Right lung (tissue), 5 donors: ENCODE data around the gene SULT6B1. TPM values are rescaled to one million over a fixed set of nuclear protein-coding genes. Genes with fewer than 3 reads are reported as not detected.

Source experiments
- DNase-seq, 2 donors: peaks; one replicate each; pipeline ENCODE4 v3.0.0-alpha.2; 2013
- polyA plus RNA-seq, 5 donors: library from polyadenylated mRNA; unstranded; fragments of 120-200 nt; gene quantifications; one replicate each; pipeline versions ENCODE4 v1.2.1 to v1.2.3, GENCODE V29; 2013; ENCODE audit warnings: inconsistent platforms in 1 of 5, low replicate concordance in 1 of 5; ENCODE audit not compliant: insufficient read length in 5 of 5, insufficient read depth in 1 of 5

Gene SULT6B1
- polyA plus RNA-seq, 5 donors: not detected

- DNase-seq: no peak
Observed at GRCh38 chr2:37153224-37153623, 35.2 kb downstream of the SULT6B1 start.

DNA sequence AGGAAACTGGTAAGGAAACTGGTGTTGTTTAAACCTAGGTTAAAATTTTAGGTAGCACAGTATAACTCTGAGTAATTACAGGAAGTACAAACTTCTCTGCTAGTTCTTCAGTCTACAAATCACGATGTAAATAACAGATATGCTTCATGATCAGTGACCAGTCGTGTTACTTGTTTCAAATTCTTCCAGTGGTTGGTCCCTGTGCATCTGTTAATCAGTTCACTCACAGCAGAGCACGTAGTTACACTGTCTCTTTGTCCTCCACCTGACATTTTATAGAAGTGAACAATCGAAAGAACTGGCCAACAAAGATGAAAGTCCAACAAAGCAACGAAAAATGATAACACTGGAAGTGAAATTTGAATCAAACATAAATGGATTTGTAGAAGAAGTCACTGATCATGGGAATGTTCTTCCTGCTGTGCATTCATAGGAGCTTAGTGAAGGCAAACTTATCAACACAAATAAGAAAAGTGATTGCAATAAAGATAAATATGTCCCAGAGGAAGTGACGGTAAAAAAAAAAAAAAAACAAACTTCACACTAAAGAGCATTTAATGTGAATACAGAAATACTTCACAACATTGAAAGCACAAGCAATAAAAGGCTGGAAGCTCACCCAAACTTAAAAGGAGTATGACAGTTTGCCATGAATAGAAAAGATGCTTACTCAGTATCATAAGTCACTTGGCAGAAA, 38.7 kb downstream of the SULT6B1 start:
- no peak for DNase-seq

DNA sequence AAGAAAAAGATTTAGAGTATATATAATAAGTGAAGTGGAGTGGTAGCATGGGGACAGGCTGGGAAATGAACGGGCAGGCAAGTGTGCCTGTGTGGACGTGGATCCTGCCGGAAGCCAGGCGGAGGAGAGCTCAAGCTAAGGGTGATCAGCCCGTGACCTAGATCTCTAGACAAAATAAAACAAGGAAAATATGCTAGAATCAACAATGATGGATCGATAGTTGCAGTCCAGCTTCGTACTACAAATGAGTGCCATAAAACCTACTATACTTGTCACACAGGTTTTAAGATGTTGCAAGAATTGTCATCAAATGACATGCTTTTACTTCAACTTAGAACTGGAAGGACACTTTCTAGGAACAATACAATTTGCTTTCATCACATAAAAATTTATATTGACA, 40.1 kb downstream of the SULT6B1 start:
- no peak for DNase-seq

- DNase-seq: no peak
Observed at GRCh38 chr2:37146062-37146461, 42.4 kb downstream of the SULT6B1 start.

DNA sequence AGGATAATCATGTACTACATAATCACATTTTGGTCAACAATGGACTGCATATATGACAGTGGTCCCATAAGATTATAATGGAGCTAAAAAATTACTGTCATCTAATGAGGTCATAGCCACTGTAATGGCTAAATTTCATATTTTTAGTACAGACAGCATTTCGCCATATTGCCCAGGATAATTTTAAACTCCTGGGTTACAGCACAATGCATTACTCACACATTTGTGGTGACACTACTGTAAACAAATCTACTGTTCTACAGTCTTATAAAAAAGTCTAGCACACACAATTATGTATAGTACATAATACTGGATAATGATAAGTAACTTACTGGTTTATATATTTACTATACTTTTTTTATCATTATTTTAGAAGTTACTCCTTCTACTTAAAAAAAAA, 44.5 kb downstream of the SULT6B1 start:
- no peak for DNase-seq

- DNase-seq: no peak
Observed at GRCh38 chr2:37142546-37142945, 45.9 kb downstream of the SULT6B1 start.

GRCh38 chr2:37132914-37133313, 55.6 kb downstream of the SULT6B1 start:
- DNase-seq: no peak

DNA sequence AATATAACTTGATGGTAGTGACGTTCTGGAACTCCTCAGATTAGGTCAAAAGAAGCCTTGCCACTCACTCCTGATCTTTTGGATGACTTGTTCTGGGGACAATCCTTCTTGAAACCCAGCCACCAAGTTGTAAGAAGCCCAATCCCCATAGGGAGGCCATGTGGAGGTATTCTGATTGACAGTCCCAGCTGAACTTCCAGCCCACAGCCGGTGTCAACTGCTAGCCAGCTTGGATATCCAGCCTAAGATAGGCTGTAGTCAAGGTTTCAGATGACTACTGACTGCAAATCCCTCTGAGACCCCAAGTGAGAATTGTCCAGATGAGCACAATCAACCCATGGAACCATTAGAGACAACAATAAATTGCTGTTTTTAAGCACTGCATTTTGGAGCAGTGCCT, 63.1 kb downstream of the SULT6B1 start:
- DNase-seq: no peak

DNA sequence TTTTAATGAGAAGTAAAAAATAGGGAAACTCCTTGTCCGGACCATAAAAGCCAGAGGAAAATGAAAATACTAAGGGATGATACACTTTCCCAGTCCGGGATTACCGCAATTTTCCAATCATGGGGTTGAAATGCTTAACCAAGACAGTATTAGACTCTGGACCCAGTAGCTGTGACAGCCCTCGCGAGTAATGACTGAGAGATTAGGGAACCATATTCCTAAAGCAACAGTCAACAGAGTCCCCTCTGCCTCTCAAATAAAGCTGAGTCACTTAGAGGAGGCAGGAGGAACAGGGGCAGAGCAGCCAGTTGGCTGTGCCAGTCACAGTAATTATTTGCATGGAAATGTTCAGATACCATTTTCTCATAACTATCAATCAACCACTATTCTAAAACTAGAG, 69.3 kb downstream of the SULT6B1 start:
- no peak for DNase-seq

Other genes with a start within 250 kb of the SULT6B1 start
- gene STRN, start 222.1 kb downstream of the SULT6B1 start, polyA plus RNA-seq: 10 to 100 TPM; 15.2 to 28.8 (median 24.4) TPM
- gene HEATR5B, start 104.3 kb downstream of the SULT6B1 start, polyA plus RNA-seq: 10 to 100 TPM; 18.3 to 33.1 (median 27.7) TPM
- gene GPATCH11, start 104.2 kb downstream of the SULT6B1 start, polyA plus RNA-seq: 10 to 100 TPM in 4 of 5 donors, 1 to 10 TPM in 1; 7.5 to 13.8 (median 12.4) TPM
- gene EIF2AK2, start 31.7 kb downstream of the SULT6B1 start, polyA plus RNA-seq: 10 to 100 TPM; 23.0 to 38.3 (median 35.9) TPM
- gene CEBPZOS, start 7.8 kb upstream of the SULT6B1 start, polyA plus RNA-seq: 10 to 100 TPM; 42.0 to 62.6 (median 54.1) TPM
- gene CEBPZ, start 42.9 kb upstream of the SULT6B1 start, polyA plus RNA-seq: 10 to 100 TPM; 63.0 to 73.8 (median 70.2) TPM
- 10 to 100 TPM; 23.8 to 42.5 (median 33.3) TPM for gene NDUFAF7, start 43.0 kb upstream of the SULT6B1 start, polyA plus RNA-seq
- gene PRKD3, start 136.2 kb upstream of the SULT6B1 start, polyA plus RNA-seq: 10 to 100 TPM; 36.3 to 70.2 (median 56.6) TPM
- gene QPCT, start 156.0 kb upstream of the SULT6B1 start, polyA plus RNA-seq: 10 to 100 TPM in 2 of 5 donors, 1 to 10 TPM in 3; 5.2 to 19.5 (median 7.4) TPM